GM18526 (cell line): Measurements from ENCODE around the gene NFAM1.

ENCODE experiments used
- POLR2A ChIP-seq: IDR thresholded peaks from 3 replicates; pipeline ENCODE4 v1.6.1; 2011; ENCODE audit not compliant: insufficient read length; ENCODE audit errors: extremely low read depth

Gene NFAM1

GRCh38 chr22:42384506-42384905, 47.7 kb downstream of the NFAM1 start:
- no peak for TF ChIP-seq POLR2A

DNA sequence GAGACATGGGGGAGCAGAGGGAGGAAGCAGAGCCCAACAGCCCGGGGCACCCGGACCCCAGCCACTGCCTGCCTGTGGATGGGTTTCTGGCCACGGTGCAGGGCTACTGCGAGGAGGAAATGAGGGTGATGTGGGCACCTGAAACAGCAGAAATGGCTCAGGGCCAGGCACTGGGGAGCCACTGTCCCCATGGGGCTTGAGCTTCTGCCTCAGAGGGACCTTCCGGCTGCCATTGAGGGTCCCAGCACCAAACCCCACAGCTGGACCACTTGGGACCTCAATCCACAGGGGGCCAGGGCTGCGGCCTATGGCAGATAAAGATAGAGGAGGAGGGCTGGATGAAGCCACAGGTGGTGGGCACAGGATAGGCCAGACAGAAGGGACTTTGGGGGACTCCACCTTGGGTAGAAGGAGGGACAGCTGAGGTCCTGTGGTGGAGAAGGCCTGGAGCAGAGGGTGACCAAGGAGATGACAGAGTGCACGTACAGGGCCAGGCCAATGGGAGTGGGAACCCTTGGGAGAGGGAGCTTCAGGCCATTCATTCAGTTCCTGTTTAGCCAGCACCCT, 48.3 kb downstream of the NFAM1 start:
- TF ChIP-seq POLR2A: no peak

DNA sequence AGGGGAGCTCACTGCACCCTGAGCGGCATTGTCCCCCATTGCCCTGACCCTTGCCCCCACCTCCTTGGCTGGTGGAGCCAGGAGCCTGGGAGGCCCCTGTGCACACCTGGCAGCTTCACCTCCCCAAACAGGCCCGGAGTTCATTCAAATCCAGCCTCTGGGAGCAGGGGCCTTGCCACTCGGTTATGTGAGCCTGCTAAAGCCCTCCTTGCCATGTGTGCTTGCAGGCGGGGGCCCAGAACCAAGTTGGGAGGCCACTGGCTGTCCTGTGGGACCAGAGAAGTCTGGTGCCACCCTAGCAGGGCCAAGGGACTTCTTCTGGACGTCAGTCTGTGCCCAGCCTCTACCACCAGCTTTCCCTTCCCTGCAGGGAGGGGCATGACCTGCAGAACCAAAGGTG, 48.9 kb downstream of the NFAM1 start:
- no peak for TF ChIP-seq POLR2A

DNA sequence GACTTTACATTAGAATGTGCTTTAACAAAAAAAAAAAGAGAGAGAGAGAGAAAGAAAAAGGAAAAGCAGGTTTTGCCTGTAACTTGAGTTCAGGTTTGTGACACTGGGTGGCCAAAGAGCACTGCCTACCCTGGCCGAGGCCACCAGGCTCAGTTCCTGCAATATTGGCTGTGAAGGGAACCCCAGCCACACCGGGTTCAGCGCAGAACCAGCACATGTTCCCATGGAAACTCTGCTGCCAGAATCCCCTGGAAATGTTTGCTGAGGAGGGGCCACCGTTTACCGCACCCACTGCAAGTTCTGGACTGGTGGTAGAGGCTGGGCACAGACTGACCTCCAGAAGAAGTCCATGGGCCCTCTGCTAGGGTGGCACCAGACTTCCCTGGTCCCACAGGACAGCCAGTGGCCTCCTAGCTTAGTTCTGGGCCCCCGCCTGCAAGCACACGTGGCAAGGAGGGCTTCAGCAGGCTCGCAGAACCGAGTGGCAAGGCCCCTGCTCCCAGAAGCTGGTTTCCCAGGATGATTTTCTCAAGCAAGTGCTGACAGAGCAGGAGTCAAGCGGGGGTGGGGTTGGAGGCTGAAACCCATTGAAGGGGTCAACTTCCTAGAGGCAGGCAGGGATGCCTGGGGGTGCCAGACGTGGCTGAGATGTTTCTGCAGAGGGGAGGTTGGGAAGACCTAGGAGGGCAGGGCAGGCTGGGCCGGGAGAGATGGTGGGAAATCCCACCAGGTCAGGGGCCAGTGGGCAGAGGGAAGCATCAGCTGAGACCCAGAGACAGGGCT, 51.2 kb downstream of the NFAM1 start:
- TF ChIP-seq POLR2A: no peak

DNA sequence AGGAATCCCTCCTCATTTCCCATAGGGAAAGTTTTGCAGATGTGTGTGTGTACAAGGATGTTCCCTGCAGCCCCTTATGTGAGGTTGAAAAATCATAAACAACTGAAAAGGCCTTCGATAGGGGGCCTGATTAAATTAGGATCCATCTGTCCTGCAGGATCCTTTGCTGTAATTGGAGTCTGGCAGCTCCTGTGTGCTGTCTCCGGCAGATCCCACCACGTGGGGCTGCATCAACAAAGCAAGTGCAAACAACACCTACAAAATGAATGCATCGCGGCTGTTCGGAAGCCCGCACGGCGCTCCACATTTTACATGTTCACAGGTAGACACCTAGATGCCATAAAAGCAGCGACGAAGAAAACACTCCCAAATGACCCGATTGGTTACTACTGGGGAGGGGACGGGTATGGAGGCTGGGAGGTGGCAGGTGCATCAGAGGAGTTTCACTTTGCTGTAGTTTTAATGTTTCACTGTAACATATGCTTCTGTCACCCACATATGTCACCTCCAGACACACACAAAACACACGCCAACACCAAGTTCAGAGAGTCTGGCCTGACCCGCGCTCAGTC, 52.2 kb downstream of the NFAM1 start:
- no peak for TF ChIP-seq POLR2A

GRCh38 chr22:42376711-42377554, 55.3 kb downstream of the NFAM1 start:
- no peak for TF ChIP-seq POLR2A

- no peak for TF ChIP-seq POLR2A
Observed at GRCh38 chr22:42375982-42376381, 56.2 kb downstream of the NFAM1 start.

DNA sequence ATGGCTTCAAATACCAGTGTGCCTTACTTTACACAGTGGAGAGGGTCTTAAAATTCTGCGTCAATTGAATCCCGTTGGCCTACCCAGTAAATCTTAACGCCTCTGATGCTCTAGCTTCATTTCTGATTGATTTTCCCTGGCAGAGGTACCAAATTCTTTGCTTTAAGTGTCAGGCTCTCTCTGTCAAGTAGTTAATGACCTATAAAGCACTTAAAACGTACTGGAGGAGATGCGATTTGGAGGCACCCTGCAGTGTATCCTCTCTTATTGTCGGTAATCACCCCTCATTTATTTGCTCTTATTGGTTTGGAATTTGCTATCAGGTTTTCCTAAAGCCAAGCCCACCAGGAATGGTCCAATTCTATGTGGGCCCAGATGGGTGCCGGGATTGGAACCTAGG, 59.2 kb downstream of the NFAM1 start:
- TF ChIP-seq POLR2A: no peak

DNA sequence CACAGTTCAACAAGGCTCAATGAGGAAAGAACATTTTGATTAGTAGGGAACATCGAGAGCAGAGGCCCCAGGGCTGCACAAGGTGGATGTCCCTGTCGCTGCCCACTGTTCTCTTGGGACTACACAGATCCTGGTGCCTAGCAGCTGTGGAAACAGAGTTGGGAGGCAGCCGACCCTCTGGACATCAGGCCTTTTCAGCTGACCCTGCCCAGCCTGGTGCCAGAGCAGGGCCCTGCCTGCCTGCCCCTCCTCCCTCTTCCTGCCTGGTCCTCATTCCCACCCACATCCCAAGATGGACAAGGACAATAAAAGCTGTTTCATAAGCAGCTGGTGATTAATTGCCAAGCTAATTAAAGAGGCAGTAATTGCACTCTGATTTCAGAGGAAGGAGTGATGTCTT, 60.7 kb downstream of the NFAM1 start:
- TF ChIP-seq POLR2A: no peak

DNA sequence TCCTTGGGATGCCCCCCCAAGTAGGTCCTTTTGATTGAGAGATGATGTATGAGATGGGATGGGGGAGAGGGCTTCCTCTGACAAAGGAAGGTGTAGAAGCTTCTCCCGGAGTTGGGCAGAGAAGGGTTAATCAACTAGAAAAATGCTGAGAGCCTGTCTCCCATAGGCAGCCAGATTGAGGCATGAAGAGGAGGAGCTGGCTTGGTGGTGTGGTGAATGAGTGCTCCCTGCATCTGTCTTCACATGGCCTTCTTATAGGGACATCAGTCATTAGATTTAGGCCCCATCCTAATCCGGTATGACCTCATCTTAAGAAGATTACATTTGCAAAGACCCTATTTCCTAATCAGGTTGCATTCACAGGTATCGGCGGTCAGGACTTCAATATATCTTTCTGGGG, 61.1 kb downstream of the NFAM1 start:
- TF ChIP-seq POLR2A: no peak

GRCh38 chr22:42369250-42370041, 62.8 kb downstream of the NFAM1 start:
- peak; percentile 63 for TF ChIP-seq POLR2A

GRCh38 chr22:42368379-42369249, 63.6 kb downstream of the NFAM1 start:
- no peak for TF ChIP-seq POLR2A

- TF ChIP-seq POLR2A: no peak
Observed at GRCh38 chr22:42367980-42368378, 64.2 kb downstream of the NFAM1 start.
